ENCODE measurements around the gene ADAM33.

Gene ADAM33

DNA sequence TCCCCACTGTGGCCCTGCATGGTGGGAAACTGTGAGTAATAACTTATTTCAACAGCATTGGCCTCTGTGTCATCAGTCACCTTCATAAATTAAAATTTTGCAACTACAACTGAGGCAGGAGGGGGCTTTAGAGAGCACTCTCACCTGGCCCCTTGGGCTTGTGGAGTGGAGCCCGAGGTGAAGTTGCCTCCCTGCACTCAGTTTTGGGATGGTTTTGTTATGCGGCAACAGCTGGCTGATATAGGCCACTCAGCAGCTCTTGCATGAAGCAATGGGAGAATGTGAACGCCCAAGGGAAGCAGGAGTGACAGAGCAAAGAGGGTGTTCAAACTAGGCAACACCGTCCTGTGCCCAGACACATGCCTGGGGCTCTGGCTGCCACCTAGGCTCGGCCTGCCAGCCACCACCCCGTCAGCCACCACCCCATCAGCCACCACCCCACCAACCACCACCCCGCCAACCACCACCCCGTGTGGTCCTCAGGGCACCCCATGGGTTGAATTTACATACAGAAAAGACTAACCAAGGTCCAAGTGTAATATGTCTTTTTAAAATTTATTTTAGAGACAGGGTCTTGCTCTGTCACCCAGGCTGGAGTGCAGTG, 14.3 kb downstream of the ADAM33 start:
- no peak for DNase-seq (ENCODE audit: low spot score)

DNA sequence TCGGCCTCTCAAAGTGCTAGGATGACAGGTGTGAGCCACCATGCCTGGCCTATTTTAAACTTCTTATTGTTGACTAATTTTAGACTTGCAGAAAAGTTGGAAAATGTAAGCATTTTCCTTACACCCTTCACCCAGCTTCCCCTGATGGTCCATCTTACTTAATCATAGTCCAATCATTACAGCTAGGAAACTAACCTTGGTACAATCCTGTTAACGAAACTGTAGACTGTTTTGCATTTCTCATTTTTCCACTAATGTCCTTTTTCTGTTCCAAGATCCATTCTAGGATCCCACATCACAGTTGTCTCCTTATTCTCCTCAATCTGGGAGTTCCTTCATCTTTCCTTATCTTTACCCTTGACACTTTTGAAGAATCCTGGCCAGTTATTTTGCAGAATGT, 18.0 kb downstream of the ADAM33 start:
- no peak for DNase-seq (ENCODE audit: low spot score)

DNA sequence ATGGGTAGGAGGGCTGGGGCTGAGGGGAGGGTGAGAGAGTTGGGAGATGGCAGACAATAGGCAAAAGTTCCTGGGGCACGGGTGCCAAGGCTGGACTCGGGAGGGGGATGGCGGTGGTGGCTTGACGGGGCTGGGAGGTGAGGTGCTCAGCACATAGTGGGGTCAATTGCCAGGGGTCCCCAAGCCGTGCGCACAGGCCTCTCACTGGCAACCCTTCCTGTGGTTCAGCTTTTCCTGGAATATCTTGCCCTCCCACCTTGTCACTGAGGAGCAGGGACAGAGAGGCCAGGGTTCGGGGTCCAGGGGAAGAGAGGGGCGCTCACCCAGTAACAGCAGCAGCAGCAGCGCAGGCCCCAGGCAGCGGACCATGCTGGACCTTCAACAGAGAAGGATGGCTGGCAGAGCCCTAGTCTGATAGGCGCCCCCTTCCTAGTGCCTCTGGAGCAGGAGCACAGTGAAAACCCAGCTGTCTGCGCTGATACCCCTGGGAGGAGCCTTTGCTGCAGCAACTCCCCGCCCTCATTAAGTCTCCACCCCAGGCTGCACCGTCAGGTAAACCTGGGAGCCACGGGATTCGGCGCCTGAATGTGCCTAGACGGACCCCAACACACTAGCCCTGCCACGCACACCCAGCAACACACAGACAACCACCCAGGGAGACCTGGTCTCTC, 18.6 kb downstream of the ADAM33 start, which contains the start of gene GFRA4:
TSS of gene GFRA4 (minus strand) at position 369 of the 671 bp plus-strand sequence. CDS start at position 369, 0 bp downstream.
- no peak for DNase-seq (ENCODE audit: low spot score)

DNA sequence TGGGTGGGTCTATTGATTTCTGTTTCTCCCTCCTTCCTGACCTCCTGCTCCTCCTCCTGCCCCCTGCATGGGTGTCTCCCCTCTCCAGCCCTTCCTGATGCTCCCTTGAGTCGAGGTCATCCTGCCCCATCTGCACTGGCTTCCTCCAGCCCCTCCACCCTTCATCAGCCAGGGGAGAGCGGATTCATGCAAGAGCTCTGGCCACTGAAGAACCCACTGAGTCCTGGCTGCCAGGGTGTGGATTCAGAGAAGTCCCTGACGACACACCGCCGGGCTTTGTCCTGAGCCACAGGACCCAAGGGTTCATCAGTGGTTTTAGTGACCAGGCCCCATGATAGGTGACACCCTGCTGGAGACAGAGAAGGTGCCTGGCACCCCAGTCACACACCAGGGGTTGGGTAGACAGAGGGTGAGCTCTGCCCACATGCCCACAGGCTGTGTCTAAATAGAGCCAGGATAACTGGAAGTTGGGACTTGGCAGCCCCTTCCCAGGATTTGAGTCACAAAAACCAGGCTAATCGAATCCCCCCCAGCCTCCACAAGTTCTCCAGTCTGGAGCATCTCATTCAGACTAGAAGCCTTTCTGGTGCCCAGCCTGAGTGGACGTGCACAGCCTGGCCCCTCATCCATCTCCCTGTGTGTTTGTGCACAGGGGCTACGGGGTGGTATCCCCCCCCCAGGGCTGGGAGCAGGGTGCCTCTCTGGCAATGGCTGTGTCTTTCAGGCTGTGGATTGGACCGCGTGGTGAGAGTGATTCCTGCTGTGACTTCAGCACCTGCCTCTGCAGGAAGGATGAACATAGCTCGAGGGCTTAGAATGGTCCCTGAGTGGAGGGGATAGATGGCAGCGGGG, 19.8 kb downstream of the ADAM33 start:
- no peak for DNase-seq (ENCODE audit: low spot score)

DNA sequence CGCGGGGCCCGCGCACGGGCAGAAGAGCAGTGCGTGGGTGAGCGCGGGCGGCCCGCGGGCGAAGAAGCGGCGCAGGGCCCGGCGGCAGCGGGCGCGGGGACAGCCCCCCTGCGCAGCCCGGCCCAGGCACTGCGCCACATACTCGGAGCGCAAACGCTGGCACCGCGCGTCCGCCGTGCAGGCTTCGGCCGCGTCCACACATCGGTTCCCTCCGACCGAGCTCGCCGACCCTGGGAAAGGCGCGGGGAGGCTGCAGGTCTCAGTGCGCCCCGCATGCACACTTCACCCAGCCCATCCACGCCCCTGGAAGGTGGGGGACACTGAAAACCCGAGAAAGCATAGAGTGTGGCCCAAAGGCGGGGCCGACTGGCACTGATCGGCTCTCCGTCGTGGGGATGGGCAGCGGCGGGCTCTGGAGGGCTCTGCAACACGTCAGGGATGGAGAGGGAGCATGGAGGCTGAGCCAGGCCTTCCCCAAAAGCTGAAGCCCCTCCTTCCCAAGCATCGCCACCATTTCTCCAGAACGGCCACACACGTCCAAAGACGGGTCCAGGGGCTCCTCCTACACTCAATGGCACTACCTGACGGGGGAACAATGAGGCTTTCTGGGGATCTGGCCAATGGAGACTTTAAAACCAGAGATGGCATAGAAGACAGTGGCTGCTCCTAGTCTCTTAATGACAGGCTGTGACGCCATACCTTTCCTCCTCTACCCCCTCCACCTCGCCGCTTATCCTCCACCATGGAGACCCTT, 20.6 kb downstream of the ADAM33 start:
- DNase-seq (ENCODE audit: low spot score) = no peak

DNA sequence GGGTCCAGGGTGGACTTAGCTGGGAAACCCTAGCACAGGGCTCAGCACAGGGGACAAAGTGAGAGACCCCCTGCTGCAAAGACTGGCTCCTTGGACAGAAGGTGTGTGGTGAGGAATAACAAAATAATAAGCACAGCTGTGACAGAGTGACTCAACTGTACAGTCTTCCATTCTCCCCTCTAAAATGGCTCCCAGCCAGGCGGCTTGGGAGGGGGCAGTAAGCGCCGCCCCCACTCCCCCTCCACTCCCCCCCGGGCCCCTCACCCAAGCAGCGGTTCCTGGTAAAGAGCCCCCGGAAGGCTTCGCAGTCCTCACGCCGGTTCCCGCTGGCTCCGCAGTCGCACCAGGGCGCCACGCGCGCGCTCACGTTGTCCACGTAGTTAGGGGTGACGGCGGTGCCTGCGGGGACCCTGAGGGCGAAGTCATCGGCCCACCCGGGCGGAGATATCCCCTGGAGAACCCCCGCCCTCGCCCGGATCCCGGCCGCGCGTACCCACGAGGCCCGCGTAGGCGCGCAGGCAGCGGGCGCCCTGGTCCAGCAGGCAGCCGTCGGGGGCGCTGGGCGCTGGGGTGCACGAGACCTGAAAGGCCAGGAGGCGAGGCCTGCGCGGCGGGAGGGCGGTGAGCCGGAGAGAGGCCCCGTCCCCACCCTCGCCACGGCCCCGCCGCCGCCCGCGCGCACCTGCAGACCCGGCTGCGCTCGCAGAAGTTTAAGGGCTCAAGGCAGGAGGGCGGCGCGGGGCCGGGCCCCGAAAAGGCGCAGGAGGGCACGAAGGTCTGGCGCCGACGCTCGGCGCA, 21.3 kb downstream of the ADAM33 start:
- no peak for DNase-seq (ENCODE audit: low spot score)

DNA sequence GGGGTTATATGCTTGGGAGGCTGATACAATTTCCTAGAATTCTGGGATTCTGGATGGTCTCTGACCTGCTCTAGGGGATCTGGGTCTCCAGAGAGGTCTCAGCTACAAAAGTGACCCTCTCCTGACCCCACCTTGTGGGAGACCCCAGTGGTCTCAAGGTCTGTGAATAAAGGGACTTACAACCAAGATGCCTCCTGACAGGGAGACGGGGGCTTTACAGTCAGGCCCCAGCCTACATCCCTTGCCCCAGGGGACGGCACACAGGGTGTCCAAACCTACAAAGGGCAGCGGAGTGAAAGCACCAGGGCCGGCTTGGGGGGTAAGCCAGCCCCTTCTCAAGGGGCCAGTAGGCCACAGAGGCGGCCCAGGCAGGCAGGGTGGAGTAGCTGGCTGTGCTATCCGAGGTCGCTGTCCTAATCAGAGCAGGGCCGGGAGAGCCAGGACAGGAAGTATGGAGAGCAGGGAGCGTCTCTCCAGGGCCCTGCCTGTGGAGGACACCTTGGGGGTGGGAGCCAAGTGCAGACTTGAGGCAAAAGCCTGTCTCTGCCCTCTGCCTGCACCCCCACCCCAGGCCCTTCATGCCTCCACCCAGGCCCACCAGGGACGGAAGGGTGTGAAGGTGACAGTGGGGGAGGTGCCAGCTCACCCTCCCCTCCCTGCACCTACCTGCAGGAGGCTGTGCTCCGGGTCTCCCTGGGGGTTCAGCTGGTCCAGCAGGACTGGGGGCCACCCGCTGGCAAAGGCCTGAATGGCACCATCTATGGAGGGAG, 22.1 kb downstream of the ADAM33 start:
- no peak for DNase-seq (ENCODE audit: low spot score)

DNA sequence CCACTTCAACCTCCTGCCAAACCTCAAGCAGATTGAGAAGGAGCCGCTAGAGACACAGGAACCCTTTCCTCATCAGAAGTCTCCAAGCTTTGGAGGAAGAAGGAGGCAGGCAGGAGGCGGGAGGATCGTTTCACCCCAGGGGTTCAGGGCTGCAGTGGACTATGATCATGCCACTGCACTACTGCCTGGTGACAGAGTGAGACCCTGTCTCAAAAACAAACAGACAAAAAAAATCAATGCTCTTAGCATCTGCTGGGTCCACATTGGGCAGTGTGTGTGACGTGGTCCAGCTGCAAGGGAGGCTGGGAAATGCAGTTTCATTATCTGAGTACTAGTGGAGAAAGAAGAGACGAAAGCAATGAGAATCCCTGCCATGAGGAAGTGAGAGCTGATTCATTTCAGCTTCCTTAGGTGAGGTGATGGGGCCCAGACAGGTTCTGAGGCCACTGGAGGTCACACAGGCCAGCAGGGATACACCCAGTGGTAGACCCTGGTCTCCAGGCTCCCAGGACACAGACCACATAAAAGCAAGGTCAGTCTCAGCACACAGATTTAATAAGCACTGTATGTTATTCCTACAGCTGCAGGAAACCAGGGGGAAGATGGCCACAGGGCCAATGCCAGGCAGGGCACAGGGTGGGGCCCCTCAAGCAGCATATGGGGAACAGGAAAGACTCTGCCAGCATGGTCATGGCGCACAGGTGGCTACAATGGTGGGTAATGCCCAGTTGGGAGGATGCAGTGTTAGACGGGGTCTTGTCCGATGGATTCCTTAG, 22.9 kb downstream of the ADAM33 start:
- no peak for DNase-seq (ENCODE audit: low spot score)

DNA sequence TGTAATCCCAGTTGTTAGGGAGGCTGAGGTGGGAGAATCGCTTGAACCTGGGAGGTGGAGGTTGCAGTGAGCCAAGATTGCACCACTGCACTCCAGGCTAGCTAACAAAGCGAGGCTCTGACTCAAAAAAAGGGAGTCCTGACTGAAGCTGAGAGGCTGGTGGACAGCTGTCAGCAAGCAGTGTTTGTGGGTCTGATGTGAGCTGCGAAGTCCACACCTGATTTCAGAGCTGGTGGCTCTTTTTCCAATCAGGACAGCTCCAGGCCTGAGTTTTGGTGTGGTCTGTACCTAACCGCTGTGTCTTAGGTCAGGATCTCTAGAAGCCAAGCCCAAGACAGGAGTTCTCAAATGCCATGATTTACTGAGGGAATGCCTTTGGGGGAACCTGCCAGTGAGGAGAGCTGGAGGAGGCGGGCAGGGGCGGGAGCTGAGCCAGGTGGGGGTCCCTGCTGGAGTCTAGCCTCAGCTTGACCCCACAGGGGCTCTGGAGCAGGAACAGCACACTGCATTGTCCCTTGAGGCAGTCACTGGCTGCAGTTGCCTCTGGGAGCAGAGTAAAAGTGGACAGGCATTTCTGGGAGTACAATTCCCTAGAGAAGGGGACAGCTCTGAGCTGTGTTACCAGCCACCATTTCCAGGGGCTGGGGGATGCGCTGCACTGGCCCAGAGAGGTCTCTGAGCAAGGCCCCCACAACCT, 23.6 kb downstream of the ADAM33 start:
- DNase-seq (ENCODE audit: low spot score) = no peak

DNA sequence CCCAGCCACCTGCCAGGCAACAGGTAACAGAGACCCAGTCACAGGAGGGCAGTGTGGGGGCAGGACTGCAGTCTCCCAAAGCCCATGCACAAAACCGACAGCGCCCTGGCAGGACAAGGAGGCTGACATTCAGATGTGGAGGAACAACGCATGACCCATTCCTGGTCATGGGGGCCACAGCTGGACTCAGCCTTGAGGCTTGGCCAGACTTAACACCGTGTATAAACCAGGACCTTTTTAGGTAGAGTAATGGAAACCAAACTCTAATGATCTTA, 26.7 kb downstream of the ADAM33 start:
- no peak for DNase-seq (ENCODE audit: low spot score)

DNA sequence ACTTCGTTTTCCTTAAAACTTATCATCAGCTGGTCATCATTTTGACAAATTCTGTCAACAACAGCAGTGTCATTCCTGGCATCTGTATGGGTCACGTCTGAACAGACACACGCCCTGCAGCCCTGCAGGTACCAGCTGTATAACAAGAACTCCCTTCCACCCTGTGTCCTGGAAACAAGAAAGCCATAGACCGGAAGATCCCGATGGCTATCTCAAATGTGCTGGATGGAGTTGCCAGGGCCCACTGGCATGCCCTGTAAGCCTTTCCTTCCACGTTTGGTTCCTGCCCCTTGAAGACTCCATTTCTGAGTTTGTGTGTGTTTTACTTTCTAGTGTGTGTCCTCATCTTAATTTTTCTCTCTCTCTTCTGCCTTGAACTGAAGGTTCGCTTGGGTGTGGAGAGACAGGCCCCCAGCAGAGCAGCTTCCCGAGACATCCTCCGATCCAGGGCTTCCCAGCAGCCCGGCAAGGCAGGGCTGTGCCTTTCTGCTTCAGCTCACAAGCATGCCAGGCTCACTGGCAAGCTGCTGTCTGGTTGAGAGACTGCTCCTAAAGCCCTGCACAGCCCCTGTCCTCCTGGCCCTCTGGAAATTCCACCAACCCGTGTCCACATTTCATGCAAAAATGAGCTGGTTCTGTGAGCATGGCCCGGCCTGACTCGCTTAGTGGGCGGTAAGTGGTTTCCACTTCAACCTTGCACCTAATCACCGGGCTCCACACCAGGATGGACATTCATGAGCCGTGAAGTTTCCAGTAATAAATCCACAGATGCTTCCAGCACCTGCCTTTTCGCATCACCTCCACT, 27.3 kb downstream of the ADAM33 start:
- no peak for DNase-seq (ENCODE audit: low spot score)

DNA sequence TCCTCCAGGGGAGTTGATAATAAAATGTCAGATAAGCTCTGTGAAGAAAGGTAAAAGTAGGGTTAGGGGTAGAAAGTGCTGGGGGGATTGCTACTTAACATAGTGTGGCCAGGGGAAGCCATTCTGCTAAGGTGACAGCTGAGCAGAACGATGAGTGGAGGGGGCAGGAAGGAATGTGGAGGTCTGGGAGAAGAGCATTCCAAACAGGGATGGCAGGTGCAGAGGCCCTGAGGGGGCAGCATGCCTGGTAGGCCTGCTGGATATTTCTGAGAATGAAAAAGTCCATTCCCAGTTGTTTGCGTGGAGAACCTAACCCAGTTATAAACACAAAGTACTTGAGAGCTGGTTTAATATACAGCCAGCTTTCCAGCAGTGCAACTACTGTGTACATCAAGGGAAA, 27.9 kb downstream of the ADAM33 start:
- DNase-seq (ENCODE audit: low spot score) = no peak

DNA sequence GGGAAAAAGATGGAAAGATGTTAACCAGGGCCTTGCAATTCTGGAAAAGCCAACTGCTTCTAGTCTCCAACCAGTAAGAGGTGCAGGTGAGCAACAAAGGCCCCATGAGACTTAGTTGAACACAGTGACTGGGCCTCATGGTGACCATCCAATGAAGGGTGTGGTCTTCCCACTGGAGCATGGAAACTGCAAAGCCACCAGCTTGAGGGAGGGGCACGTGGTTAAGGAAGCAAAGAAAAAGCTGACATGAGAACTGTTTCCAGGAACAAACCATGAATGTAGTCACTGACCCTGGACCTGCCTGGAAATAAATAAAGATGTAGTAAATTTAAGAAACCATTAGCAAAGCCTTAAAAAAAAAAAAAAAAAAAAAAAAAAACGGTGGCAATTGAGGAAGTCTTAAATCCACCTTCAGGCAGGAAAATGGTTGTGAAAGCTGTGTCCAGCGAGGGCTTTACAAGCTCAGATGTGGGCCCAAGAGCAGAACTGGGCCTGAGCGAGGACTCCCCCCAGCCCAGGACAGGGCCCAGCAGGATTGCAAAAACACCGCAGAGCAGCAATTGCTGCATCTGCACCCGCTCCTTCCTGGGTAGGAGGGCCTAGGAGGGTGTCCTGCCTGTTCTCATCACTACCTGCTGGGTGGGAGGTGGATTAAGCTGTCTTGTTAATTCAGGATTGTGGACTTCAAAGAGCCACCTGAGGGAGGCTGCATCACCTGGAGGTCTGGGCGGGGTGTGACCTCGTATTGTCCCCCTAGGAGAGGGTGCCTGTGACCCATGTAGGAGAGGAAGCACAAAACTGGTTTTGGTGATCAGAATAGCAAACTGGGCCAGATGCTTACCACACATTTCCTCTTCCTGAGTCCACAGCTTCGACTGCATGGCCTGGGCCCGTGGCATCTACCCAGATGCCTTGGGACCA, 28.9 kb downstream of the ADAM33 start:
- DNase-seq (ENCODE audit: low spot score) = no peak

DNA sequence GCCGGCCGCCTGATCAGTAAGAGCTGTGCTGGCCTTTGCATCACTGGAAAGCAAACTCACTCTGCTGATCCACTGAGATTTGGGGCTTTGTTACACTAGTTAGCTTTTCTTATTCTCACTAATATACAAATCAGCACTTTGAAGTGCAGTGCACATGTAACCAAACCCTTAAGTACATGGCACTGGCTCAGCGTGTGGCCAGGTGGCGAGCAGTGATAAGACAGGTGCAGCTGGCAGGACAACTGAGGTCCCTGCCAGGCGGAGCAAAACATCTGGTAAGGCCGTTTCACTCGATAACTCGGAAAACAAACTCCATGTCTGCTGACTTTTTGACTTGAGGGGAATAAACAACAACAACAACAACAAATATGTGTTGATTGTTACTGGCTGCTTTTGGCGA, 29.6 kb downstream of the ADAM33 start:
- no peak for DNase-seq (ENCODE audit: low spot score)

DNA sequence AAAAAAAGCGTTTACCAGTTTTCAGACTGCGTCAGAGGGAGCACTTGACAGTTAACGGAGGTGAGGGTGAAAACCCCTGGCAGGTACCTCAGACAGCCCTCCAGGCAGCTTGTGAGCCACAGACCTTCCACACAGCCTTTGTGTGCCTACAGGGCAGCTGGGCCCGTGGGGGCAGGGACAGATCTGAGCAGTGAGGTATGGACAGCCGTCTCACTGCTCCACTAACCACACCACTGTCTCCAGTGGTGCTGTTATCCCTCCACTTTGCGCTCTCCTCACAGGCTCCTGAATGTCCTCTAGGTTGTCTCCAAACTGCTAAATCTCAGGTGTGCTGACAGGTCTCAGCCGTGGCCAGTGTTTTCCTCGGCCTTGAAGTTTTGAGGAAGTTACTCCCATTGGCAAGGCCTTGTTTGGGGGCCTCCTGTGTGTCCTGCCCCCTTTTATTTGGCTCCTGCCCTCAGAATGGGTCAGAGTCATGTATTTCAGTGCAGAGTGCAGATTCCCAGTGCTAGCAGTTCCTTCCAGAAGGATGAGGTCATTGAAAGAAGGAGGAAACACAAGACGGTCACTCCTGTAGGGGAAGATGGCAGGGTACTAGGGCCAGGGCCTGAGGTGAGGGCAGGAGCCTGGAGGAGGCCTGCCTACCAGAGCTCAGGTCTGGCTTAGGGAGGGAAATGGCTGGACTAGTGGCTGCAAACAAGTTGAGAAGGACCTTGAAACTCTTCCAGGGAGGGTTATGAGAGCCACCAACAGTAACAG, 30.4 kb downstream of the ADAM33 start:
- DNase-seq (ENCODE audit: low spot score) = no peak

DNA sequence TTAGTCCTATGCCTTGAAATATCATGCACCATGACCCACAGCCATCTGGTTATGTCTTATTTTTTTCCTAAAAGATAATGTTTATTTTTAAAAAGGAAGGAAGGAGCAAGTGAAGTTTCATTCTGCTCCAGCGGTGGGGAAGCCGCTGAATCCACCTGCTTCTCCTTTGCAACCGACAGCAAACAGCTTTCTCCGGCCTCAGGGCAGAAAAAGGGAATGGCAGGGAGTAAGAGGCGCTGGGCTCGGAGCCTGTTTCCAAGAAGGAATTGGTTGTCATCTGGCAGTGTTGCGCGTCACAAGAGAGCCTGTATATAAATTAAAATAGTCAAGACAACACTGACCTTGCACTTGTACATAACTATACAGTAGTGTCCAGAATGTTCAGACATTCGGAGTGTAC, 32.9 kb downstream of the ADAM33 start:
- no peak for DNase-seq (ENCODE audit: low spot score)

DNA sequence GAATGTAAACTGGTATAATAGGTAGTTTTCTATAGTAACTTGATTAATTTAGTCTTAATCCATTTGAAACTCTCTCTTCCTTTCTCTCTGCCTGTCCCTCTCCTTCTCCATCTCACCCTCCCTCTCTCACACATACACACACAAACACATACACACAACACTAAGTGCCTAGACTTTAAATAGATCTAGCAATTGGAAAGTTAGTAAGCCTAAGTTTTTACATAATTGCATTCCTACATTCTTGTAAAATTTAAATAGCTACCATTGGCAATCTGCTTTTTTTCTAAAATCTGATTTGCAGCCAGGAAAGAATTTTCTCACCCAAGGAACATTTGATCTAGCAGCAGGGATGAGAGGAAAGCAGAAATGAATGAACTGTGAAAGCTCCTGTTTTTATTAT, 34.3 kb downstream of the ADAM33 start:
- DNase-seq (ENCODE audit: low spot score) = no peak
